ENCODE data around the gene SMKR1.

GRCh38 chr7:129544700-129545099 is 42.4 kb downstream of the SMKR1 start:
- TF ChIP-seq CTCF (IDR thresholded peaks at IDR 0.05) (no peak), REST (IDR thresholded peaks at IDR 0.05; ENCODE audit: insufficient read depth in 1 of 2, low read depth in 2 of 2, low read length in 1 of 2) (no peak), POLR2AphosphoS5 (IDR thresholded peaks at IDR 0.05; ENCODE audit: low read depth, low read length) (no peak), SIN3A (IDR thresholded peaks at IDR 0.05; ENCODE audit: borderline replicate concordance, insufficient read depth, low read depth, low read length) (no peak), TCF7L2 (IDR thresholded peaks at IDR 0.05; ENCODE audit: low read depth, low read length) (no peak)

Data from Panc1 (cell line).